GM10266 (cell line): ENCODE results near the gene VAMP2.
A peak's percentile ranks its signal among the peaks of the same experiment; 100 is the strongest.

Source experiments
- DNase-seq: peaks from one replicate; pipeline ENCODE4 v3.0.0; 2012; ENCODE audit errors: extremely low spot score
- TF ChIP-seq, protein P1 (sequence below): IDR thresholded peaks from 2 replicates; pipeline ENCODE4 v1.5.1; 2012; ENCODE audit warnings: mild to moderate bottlenecking, low read depth; ENCODE audit not compliant: control insufficient read depth, insufficient read depth; ENCODE audit errors: missing control alignments

Gene VAMP2

DNA sequence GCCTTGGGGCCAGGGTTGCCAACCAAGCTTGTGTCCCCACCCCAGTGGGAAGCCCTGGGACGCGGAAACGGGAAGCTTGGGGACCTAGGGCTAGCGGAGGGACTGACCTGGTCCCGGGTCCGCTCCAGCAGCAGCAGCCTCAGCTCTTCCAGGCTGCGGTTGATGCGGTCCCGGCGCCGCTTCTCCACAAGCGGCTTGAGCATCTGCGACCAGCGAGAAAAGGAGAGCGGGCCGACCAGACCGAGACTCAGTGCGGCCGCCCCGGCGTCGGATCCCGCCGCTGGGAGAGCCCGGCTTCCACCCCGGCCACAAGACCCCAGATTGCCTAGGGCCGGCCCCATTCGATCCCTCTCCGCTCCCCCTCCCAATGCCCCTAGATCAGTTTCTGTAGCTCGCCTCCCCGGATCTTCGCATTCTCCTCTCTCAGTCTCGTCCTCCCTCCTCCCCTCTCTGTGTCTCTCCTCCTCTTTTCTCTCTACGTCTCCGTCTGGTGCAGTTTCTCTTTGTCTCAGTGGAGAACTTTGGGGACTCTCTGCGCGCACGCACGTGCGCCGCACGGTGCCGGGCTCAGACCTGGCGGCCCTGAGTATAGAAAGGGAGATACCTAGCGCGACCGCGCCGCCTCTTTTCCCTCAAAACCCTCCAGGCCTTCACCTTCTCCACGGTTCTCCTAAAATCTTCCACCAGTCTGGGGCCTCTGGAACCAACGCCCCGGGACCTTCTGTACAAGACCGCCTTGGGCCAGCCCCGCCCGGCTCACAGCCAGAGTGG, 39.6 kb downstream of the VAMP2 start:
- DNase-seq, result no peak
- TF ChIP-seq, protein P1, sequence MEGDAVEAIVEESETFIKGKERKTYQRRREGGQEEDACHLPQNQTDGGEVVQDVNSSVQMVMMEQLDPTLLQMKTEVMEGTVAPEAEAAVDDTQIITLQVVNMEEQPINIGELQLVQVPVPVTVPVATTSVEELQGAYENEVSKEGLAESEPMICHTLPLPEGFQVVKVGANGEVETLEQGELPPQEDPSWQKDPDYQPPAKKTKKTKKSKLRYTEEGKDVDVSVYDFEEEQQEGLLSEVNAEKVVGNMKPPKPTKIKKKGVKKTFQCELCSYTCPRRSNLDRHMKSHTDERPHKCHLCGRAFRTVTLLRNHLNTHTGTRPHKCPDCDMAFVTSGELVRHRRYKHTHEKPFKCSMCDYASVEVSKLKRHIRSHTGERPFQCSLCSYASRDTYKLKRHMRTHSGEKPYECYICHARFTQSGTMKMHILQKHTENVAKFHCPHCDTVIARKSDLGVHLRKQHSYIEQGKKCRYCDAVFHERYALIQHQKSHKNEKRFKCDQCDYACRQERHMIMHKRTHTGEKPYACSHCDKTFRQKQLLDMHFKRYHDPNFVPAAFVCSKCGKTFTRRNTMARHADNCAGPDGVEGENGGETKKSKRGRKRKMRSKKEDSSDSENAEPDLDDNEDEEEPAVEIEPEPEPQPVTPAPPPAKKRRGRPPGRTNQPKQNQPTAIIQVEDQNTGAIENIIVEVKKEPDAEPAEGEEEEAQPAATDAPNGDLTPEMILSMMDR, result no peak

DNA sequence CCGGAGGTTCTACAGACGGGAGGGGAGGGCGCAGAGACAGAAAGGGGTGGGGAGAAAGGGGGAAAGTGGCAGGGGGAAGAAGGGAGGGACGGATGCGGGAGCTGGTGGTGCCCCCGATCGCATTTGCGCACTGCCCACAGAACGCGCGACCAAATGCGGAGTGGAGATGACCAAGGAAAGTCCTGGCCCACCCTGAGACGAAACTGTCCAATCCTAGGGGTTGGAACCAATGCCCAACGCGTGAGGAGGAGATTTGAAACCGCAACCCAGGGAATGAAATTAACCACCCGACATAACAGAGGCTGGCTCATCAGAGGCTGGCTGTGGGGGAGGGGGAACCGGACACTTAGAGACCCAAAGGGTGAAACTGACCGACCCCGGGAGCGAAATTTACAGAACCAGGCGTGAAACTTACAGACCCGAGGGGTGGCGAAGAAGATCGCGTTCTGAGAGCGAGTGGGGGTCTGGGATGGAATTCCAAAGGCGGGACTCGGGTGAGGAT, 40.3 kb downstream of the VAMP2 start:
- TF ChIP-seq, protein P1, result no peak
- DNase-seq, result no peak

DNA sequence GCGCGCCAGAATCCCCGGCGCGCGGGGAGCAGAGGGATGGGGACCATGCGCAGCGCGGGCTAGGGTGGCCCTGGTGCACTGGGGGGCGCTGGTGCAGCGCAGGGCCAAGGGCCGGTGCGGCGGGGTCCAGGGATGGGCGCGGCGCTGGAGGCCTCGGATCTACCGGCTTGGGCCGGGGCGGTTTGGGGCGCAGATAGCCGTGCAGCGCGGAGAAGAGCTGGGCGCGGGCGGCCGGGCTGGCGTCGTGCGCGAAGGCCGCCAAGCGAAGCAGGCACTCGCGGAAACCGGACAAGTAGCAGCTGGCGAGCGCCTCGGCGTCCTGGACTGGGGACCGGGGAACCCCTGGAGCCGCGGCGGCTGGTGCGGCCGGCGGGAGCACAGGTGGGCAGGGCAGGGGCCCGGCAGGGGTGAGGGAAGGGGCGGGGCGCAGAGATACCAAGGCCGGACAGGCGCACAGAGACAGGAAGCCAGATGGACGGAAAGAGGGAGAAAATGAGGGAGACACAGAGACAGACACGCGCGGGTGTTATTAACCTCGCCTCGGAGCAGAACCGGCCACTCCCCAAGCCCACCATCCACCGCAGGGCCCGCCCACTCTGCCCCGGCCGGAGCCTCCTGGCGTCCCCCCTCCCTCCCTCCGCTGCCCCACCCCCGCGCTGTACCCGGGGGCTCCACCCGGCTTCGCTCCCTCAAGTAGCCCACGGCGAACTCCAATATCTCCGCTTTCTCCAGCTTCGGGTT, 40.9 kb downstream of the VAMP2 start:
- TF ChIP-seq, protein P1, result peak; percentile 93
- DNase-seq, result peak; percentile 82

DNA sequence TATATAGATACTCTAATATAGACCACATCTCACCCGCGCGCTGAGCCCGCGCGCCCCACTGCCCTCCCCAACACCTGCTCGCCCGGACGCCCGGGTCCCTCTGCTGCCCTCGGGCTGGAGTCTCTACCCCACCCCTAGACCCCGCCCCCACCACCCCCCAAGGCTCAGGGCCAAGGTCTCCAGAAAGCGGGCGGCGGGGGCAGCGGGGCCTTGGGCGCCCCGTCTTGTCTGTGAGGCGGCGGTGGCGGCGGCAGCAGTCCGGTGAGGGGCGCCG, 41.4 kb downstream of the VAMP2 start:
- DNase-seq, result no peak
- TF ChIP-seq, protein P1, result no peak

DNA sequence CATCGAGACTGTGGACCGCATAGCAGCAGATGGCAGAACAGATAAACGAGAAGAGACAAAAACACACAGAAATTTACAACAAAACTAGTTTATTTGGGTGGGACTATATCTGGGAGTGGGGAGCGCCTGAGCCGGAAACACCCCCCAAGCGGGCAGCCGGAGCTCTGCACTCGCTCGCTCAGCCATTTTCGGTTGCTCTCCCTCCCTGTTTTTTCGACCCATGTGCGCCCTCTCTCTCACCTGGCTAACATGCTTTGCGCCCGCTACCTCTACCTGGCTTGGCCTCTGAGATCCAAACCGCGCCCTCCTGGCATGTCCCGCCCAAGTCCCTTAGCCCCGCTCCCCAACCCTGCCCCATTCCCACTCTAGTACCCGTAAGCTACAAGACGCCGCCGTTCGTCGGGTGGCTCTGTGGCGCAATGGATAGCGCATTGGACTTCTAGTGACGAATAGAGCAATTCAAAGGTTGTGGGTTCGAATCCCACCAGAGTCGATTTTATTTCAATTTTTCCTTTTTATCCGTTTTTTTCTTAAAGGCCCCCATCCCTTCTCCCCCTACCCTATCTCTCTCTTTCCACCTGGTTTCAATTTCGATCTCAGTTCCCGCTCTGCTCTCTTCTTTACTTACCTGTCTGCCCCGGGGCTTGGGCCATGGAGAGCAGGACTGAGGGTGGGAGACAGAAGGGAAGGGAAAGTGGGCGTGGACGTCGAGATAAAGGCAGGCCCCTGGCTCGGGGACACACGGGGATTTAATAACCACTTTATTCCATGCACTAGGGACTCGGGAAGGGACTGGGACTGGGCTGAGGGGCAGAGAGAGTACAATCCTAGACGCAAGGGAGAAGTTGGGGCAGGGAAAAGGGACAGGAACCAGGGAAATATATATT, 42.0 kb downstream of the VAMP2 start:
- DNase-seq, result peak; percentile 70
- TF ChIP-seq, protein P1, result peak; percentile 22

DNA sequence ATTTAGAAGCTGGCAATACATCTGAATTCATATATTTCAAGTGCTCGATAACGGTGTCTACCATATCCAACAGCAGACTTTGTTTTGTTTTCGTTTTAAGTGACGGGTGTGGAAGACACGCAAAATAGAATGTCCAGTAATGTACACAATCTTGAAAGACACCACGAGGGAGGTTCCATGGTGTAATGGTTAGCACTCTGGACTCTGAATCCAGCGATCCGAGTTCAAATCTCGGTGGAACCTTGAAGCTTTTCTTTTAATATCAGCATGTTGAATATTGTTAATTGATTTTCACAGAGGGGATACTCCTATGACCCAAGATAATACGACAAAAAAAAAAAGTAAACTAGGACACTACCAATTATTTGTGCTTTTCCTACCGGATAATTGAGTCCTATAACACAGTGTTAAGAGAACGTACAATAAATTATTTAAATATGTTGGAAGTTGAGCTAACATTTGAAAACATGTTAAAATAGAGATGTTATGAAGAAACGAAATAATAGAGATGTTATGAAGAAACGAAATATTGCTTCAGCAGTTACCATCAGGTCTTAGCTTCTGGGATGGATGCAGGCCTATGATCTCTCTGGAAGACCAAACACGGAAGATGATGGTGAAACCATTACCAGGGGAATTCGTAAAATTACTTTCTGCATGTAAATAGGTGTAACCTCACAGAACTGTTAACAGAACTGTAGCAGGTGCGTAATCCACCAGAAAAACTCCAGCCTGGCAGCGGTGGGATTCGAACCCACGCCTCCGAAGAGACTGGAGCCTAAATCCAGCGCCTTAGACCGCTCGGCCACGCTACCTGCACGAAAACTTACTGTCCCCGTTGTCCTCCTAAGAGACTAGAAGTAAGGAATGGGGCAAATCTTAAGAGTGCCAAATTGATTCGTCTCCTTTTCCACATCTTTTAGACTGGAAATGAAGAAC, 42.9 kb downstream of the VAMP2 start:
- TF ChIP-seq, protein P1, result no peak
- DNase-seq, result peak; percentile 77
